HTERT RPE-1 (cell line): ENCODE results near the gene DLL4.

Experiments
- in situ Hi-C: fragments of 300-500 bp; cut with MboI; formaldehyde crosslinking; loops from 4 replicates; pipeline ENCODE4 v1.14.3; 2020; ENCODE audit warnings: low sequenced_read_pairs

DLL4 gene

GRCh38 chr15:40925863-40926658, 3.1 kb upstream of the DLL4 start:
- in situ Hi-C loops = no loop called here

GRCh38 chr15:40926659-40927494, 2.3 kb upstream of the DLL4 start:
- in situ Hi-C loops = no loop called here

GRCh38 chr15:40927495-40927872, 1.7 kb upstream of the DLL4 start:
- in situ Hi-C loops = no loop called here

- in situ Hi-C loops = no loop called here
Measured at GRCh38 chr15:40927873-40928806, 1.0 kb upstream of the DLL4 start.

GRCh38 chr15:40929660-40930429, 705 bp downstream of the DLL4 start:
- in situ Hi-C loops = no loop called here

GRCh38 chr15:40930430-40931299, 1.5 kb downstream of the DLL4 start:
- in situ Hi-C loops = no loop called here

- in situ Hi-C loops = no loop called here
Measured at GRCh38 chr15:40931300-40932142, 2.4 kb downstream of the DLL4 start.

- in situ Hi-C loops = no loop called here
Measured at GRCh38 chr15:40932156-40932555, 3.0 kb downstream of the DLL4 start.

- in situ Hi-C loops = no loop called here
Measured at GRCh38 chr15:40932649-40933516, 3.7 kb downstream of the DLL4 start.

- in situ Hi-C loops = no loop called here
Measured at GRCh38 chr15:40933517-40933902, 4.4 kb downstream of the DLL4 start.

GRCh38 chr15:40934457-40934856, 5.3 kb downstream of the DLL4 start:
- in situ Hi-C loops = no loop called here

- in situ Hi-C loops = no loop called here
Measured at GRCh38 chr15:40936234-40936708, 7.1 kb downstream of the DLL4 start.

GRCh38 chr15:40936709-40937666, 7.8 kb downstream of the DLL4 start:
- in situ Hi-C loops = no loop called here

- in situ Hi-C loops = no loop called here
Measured at GRCh38 chr15:40937762-40938535, 8.8 kb downstream of the DLL4 start.

GRCh38 chr15:40938536-40938870, 9.4 kb downstream of the DLL4 start:
- in situ Hi-C loops = no loop called here
